Measurements from ENCODE around the gene NDST1.

- no peak for TF ChIP-seq CTCF (conservative IDR thresholded peaks at IDR 0.05; ENCODE audit: low read depth, low read length)
- no peak for TF ChIP-seq EZH2phosphoT487 (IDR thresholded peaks at IDR 0.05; ENCODE audit: borderline replicate concordance, low read length)
- TF ChIP-seq EZH2 (IDR thresholded peaks at IDR 0.05; ENCODE audit: low read length, unreplicated experiment), result no peak
Measured at GRCh38 chr5:150497274-150497988, 10.5 kb upstream of the NDST1 start.
